Measurements from ENCODE around the gene ELFN2. TPM values are rescaled to one million over a fixed set of nuclear protein-coding genes. Genes with fewer than 3 reads are reported as not detected.

ELFN2 gene
- total RNA-seq, 1 experiment from 2014 or later = 30.8 TPM

DNA sequence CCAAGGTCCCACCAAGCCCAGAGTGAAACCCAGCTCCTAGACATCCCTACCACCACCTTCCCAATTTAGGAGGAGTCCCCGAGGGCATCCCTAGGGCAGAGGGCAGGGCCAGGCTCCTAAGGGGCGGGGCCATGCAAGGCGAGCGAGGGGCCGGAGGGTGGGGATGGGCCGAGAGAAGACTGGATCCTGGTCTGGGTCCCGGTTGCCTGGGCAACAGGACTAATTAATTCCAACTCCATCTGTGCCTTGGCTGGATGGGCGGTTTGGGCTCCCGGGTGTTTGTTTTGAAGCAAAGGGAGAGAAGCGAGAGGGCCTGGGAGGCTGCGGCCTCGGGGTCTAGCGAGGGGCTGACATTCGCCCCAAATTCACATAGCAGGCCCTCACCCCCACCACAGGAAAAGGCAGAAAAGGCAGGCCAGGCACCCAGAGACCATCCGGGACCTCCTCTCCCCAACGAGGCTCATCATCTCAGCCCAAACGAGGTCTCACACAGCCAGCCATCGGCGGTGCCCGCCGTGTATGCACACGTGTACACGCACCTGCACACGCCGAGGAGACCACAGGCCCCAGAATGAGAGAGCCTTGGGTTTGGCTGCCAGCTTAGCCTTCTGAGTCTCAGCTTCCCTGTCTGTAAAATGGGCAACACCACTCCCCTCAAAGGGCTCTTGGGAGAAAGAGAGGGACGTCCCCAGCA, 23.9 kb downstream of the ELFN2 start:
- Histone ChIP-seq H3K27ac (no peak overlapping the region), H3K27me3 (ENCODE audit: insufficient read depth, low read depth) (no peaks in the 10 kb centered on the region), H2AFZ (no peak overlapping the region), H3K4me3 (no peak overlapping the region), H3K9me2 (ENCODE audit: insufficient read depth) (no peaks in the 10 kb centered on the region), H3K79me2 (ENCODE audit: low read depth) (no peaks in the 10 kb centered on the region), H3K4me2 (no peak overlapping the region), H3F3A (ENCODE audit: insufficient read depth, low read depth) (peaks cover 33% of the 10 kb centered on the region), H3K36me3 (ENCODE audit: low read depth) (no peaks in the 10 kb centered on the region), H4K20me1 (ENCODE audit: insufficient read depth) (peaks cover 7% of the 10 kb centered on the region; the same call in 1 of the 2 replicates), H3K9me3 (ENCODE audit: insufficient read depth, low read depth) (no peaks in the 10 kb centered on the region), H3K4me1 (replicated peaks; ENCODE audit: insufficient read depth) (peaks cover 35% of the 10 kb centered on the region)
- CTCF ChIA-PET = interaction anchor here (0.7 kb wide), 1 partner anchor 22 kb away, joined by 5 read pairs; no protein-coding TSS in a partner anchor
- BruUV-seq (replicated peaks) = no TSS peak
- intact Hi-C loops (cut with micrococcal nuclease; ENCODE audit: unreplicated experiment) = no loop called here
- POLR2A ChIA-PET (ENCODE audit: unreplicated experiment) = no interaction called here
- DNase-seq = no peak
- no peak for TF ChIP-seq EZH2 (IDR thresholded peaks at IDR 0.05; ENCODE audit: low read depth)
- TF ChIP-seq, protein P1, sequence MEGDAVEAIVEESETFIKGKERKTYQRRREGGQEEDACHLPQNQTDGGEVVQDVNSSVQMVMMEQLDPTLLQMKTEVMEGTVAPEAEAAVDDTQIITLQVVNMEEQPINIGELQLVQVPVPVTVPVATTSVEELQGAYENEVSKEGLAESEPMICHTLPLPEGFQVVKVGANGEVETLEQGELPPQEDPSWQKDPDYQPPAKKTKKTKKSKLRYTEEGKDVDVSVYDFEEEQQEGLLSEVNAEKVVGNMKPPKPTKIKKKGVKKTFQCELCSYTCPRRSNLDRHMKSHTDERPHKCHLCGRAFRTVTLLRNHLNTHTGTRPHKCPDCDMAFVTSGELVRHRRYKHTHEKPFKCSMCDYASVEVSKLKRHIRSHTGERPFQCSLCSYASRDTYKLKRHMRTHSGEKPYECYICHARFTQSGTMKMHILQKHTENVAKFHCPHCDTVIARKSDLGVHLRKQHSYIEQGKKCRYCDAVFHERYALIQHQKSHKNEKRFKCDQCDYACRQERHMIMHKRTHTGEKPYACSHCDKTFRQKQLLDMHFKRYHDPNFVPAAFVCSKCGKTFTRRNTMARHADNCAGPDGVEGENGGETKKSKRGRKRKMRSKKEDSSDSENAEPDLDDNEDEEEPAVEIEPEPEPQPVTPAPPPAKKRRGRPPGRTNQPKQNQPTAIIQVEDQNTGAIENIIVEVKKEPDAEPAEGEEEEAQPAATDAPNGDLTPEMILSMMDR (conservative IDR thresholded peaks at IDR 0.05) = no peak

DNA sequence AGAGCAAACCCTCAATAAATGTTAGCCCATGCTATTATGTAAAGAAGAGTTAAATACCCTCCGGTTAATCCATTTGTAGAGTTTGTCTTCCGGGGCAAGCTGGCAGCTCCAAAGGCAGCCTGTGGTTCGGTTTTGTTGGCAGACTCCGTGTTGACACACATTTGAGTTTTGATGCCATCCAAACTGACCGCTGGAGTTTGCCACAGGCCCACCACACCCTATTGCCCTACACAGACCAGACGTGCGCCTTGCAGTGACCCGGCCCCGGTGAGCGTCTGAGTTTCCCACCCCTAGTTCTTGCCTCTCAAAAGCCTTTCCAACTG, 25.1 kb downstream of the ELFN2 start:
- intact Hi-C loops (cut with micrococcal nuclease; ENCODE audit: unreplicated experiment) = no loop called here
- TF ChIP-seq, protein P1 (conservative IDR thresholded peaks at IDR 0.05) = no peak
- TF ChIP-seq EZH2 (IDR thresholded peaks at IDR 0.05; ENCODE audit: low read depth) = no peak
- H3K4me1 ChIP-seq (replicated peaks; ENCODE audit: insufficient read depth) = peaks cover 32% of the 10 kb centered on the region
- peaks cover 37% of the 10 kb centered on the region for H3F3A ChIP-seq (ENCODE audit: insufficient read depth, low read depth)
- H3K9me3 ChIP-seq (ENCODE audit: insufficient read depth, low read depth) = no peaks in the 10 kb centered on the region
- H2AFZ ChIP-seq = no peak overlapping the region
- H3K4me3 ChIP-seq = no peak overlapping the region
- no peak overlapping the region for H3K4me2 ChIP-seq
- H3K36me3 ChIP-seq (ENCODE audit: low read depth) = no peaks in the 10 kb centered on the region
- H3K27ac ChIP-seq = no peak overlapping the region
- H3K27me3 ChIP-seq (ENCODE audit: insufficient read depth, low read depth) = no peaks in the 10 kb centered on the region
- H4K20me1 ChIP-seq (ENCODE audit: insufficient read depth) = peaks cover 7% of the 10 kb centered on the region; the same call in 1 of the 2 replicates
- no peaks in the 10 kb centered on the region for H3K9me2 ChIP-seq (ENCODE audit: insufficient read depth)
- CTCF ChIA-PET = no interaction called here
- no peak for DNase-seq
- H3K79me2 ChIP-seq (ENCODE audit: low read depth) = no peaks in the 10 kb centered on the region
- POLR2A ChIA-PET (ENCODE audit: unreplicated experiment) = no interaction called here
- no TSS peak for BruUV-seq (replicated peaks)

DNA sequence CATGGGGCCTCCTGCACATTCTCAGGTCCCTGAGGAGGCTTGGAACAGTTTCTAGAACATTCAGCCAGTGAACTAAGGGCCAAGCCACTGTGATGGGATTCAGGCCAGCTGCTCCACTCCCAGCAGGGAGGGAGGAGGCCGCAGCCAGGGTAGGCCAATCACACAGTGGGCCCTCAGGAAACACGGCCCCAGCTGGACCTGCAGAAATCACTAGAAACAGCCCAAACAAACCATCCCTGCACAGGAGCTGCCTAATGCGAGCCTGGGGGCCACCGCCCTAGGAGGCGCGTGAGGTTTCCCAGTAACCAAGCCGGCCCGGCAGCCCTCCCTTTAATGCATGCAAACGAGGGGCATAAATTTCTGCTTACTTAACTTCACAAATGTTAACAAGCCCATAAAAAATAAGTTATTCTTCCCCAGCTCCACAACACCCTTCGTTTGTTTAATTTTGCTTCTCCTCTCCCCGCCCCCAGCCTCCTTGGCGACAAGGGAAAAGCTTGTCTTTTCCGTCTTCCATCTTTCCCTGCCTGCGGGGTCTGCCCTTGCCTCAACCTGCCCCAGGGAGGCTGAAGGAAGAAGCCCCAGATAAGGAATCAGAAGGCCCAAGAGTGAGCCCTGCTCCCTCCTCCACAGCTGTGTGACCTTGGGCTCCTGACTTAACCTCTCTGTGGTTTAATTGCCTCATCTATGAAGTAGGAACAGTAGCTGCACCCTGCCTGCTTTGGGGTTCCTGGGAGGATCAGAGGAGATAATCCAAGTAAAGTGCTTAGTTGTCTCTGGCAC, 25.7 kb downstream of the ELFN2 start:
- no peaks in the 10 kb centered on the region for H3K9me2 ChIP-seq (ENCODE audit: insufficient read depth)
- no peak for DNase-seq
- no peaks in the 10 kb centered on the region for H3K36me3 ChIP-seq (ENCODE audit: low read depth)
- ChIA-PET CTCF (no interaction called here), POLR2A (ENCODE audit: unreplicated experiment) (no interaction called here)
- no TSS peak for BruUV-seq (replicated peaks)
- H4K20me1 ChIP-seq (ENCODE audit: insufficient read depth) = peaks cover 7% of the 10 kb centered on the region; the same call in 1 of the 2 replicates
- peaks cover 27% of the 10 kb centered on the region for H3K4me1 ChIP-seq (replicated peaks; ENCODE audit: insufficient read depth)
- intact Hi-C loops (cut with micrococcal nuclease; ENCODE audit: unreplicated experiment) = no loop called here
- TF ChIP-seq, protein P1 (conservative IDR thresholded peaks at IDR 0.05) = no peak
- no peak for TF ChIP-seq EZH2 (IDR thresholded peaks at IDR 0.05; ENCODE audit: low read depth)
- H3K27ac ChIP-seq = no peak overlapping the region
- no peak overlapping the region for H2AFZ ChIP-seq
- no peaks in the 10 kb centered on the region for H3K27me3 ChIP-seq (ENCODE audit: insufficient read depth, low read depth)
- H3K4me3 ChIP-seq = no peak overlapping the region
- H3K9me3 ChIP-seq (ENCODE audit: insufficient read depth, low read depth) = no peaks in the 10 kb centered on the region
- peaks cover 39% of the 10 kb centered on the region for H3F3A ChIP-seq (ENCODE audit: insufficient read depth, low read depth)
- no peak overlapping the region for H3K4me2 ChIP-seq
- H3K79me2 ChIP-seq (ENCODE audit: low read depth) = no peaks in the 10 kb centered on the region
